NCI-H128 (cell line): Measurements from ENCODE around the gene MLLT3.

Experiments used
- DNase-seq: peaks from one replicate; lab custom pipeline; 2025; ENCODE audit not compliant: unreplicated experiment; lab: John Stamatoyannopoulos, UW

The MLLT3 gene

GRCh38 chr9:20559231-20559890 lies 62.9 kb downstream of the MLLT3 start:
- DNase-seq: no peak

- DNase-seq: no peak
Observed at GRCh38 chr9:20558566-20559016, 63.7 kb downstream of the MLLT3 start.

GRCh38 chr9:20557890-20558565 lies 64.3 kb downstream of the MLLT3 start:
- DNase-seq: no peak

GRCh38 chr9:20557285-20557684 lies 65.0 kb downstream of the MLLT3 start:
- no peak for DNase-seq

GRCh38 chr9:20553558-20554149 lies 68.6 kb downstream of the MLLT3 start:
- no peak for DNase-seq

- no peak for DNase-seq
Observed at GRCh38 chr9:20552874-20553557, 69.3 kb downstream of the MLLT3 start.

- no peak for DNase-seq
Observed at GRCh38 chr9:20551835-20552234, 70.5 kb downstream of the MLLT3 start.

GRCh38 chr9:20551236-20551635 lies 71.1 kb downstream of the MLLT3 start:
- no peak for DNase-seq

- no peak for DNase-seq
Observed at GRCh38 chr9:20550326-20550725, 72.0 kb downstream of the MLLT3 start.

- DNase-seq: no peak
Observed at GRCh38 chr9:20549053-20549452, 73.2 kb downstream of the MLLT3 start.

GRCh38 chr9:20545023-20545622 lies 77.2 kb downstream of the MLLT3 start:
- no peak for DNase-seq

- DNase-seq: no peak
Observed at GRCh38 chr9:20540169-20540863, 82.0 kb downstream of the MLLT3 start.

- no peak for DNase-seq
Observed at GRCh38 chr9:20538956-20539355, 83.3 kb downstream of the MLLT3 start.

GRCh38 chr9:20538092-20538491 lies 84.2 kb downstream of the MLLT3 start:
- no peak for DNase-seq

- DNase-seq: no peak
Observed at GRCh38 chr9:20537294-20537693, 85.0 kb downstream of the MLLT3 start.

- DNase-seq: no peak
Observed at GRCh38 chr9:20532584-20532983, 89.7 kb downstream of the MLLT3 start.

GRCh38 chr9:20529837-20530236 lies 92.5 kb downstream of the MLLT3 start:
- no peak for DNase-seq

GRCh38 chr9:20528253-20528652 lies 94.0 kb downstream of the MLLT3 start:
- no peak for DNase-seq

GRCh38 chr9:20526500-20527319 lies 95.6 kb downstream of the MLLT3 start:
- no peak for DNase-seq

GRCh38 chr9:20524776-20525175 lies 97.5 kb downstream of the MLLT3 start:
- no peak for DNase-seq
